LoVo (cell line): ENCODE measurements around the gene AMPH.

Source experiments
- DNase-seq: peaks from one replicate; pipeline ENCODE4 v3.0.0-alpha.2; 2016; ENCODE audit warnings: low spot score

Gene AMPH

DNA sequence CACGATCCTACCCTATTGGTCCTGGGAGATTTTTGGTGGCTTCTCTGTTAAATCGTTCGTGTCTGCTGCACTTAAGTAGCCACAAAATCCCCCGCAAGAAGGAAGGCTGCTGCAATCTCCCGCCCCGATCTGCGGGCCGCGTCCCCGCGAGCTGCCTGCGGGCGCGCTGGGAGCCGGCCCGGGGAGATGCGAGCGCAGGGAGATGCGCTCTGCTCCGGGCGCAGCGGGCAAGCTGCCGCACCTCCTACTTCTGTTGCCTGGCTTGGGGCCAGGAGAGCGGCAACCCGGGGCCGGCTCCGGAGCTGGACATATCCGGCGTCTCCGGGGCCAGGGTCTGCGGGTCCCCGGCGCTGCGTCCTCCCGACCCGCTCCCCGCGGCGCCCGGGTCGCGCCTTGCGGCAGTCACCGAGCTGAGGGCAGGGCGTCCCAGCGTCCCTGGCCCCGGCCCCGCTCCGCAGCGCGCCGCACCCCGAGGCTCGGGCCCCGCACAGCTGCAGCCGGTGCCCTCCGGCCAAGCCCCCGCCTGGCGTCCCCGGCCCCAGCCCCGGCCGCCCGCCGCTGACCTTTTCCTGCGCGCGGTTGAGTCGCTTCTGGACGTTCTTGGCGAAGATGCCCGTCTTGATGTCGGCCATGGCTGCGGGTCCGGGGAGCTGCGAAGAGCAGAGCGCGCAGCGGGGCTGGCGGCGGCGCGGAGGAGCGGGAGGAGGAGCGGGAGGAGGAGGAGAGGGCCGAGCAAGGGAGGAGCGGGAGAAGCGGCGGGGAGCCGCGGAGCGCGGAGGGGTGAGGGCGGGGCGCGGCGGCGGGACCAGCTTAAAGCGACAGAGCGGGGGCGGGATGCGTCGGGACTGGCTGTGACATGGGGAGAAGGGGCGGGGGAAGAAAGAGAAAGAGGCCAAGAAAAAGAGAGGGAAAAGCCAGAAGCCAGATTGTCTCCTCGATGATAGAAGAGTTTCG, at the start of gene AMPH:
AMPH (minus strand) TSS at position 654 of the 954 bp plus-strand sequence; CDS start at position 632, 22 bp downstream.
- DNase-seq: no peak

DNA sequence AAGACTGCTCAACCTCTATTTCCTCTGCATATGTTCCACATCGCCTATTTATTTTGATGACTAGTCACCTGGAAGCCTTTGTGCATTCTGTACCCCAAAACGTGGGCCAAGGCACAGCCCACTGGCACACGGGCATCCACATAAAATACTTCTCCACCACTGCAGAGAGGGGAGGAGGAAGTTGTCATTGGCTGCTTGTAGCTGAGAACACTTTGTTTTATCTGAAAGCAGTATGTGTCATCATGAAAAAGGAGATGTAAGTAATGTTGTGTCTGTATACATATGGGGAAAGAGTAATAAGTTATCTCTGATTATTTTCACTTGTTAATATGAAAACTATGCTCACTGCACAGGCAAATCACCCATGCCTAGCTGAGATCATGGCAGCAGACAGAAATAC, 48.2 kb upstream of the AMPH start:
- no peak for DNase-seq

DNA sequence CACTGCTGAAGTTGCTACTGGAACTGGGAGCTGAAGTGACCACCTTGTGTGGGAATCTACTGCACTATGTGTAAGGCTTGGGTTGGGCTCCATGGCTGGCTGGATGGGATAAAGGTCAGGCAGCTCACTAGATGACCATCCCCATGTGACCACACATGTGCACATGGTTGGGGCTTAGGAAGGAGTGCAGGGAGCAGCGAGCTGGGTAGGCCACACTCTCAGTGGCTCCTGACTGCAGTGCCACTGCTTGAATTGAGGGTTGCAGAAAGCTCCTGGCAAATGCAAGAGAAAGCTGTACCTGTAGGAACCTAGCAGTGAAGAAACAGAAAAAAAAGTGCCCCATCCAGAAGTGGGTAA, 47.5 kb upstream of the AMPH start:
- DNase-seq: no peak

DNA sequence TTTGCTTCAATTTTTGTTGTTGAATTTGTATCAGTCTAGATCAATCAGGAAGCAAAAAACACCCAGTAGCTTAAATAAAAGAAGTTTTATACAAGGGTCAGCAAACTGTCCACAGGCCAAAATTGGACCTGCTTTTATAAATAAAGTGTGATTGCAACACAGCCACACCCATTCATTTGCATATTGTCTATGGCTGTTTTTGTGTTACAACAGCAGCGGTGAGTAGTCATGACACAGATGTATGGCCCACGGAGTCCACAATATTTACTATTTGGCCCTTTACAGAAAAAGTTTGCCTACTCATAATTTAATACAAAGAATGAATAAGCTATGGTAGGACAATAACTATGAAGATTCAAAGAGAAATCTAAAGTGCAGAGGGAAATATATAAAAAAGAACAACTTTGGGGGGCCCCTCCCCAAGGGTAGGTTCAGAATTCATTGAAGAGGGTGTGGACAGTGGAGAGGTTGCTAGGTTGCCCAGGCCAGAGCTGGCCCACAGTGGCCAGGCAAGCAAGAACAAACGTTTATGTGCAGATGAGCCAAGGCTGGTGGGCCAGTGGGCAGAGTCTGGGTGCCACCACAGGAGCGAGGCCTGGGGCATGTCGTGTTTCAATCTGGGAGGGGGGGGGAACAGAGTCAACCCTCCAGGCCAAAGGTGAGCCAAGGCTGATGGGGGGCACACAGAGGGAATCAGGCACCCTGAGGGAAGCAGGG, 47.0 kb upstream of the AMPH start:
- no peak for DNase-seq

DNA sequence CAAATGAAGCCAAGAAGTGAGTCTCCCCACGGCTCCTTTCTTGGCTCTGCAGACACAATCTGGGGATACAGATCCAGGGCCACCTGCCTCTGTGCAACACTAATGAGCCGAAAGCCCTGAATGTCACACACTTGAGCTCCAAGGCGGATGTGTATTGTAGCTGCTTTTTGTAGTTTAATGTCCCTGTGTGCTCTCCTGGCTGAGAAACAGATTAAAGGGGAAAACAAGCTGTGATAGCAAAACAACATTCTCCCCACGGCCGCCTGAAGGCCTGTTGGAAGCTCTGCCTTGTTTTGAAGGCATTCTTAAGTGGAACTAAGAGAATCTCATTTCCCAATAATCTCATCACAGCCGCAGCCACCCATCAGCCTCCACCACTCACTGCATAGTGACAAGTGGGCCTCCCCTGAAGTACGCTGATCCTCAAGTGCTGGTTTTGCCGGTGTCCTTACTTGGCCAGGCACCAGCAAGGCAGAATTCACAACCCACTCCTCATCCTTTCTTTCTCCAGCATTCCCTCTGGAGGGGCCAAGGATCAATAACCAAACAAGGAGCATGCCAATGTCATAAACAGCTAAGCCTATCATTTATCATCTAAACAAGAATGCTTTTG, 44.4 kb upstream of the AMPH start:
- DNase-seq: no peak

DNA sequence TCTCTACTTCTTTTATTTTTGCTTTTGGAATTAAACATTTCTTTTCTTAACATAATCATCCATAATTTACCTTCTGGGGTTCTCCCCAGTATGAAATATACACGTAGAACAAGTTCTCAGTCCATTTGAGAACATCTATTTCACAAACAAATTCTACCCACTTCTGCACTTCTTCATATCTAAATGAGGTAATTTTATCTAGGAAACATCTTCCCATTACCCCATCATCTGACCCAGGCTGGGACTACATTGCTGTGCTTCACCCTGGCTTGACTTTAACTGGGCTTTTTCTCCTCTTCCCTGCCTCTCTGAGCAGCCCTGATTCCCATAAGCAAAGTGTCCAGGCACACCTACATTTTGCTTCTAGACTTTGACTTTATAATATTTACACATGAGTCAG, 43.3 kb upstream of the AMPH start:
- no peak for DNase-seq

DNA sequence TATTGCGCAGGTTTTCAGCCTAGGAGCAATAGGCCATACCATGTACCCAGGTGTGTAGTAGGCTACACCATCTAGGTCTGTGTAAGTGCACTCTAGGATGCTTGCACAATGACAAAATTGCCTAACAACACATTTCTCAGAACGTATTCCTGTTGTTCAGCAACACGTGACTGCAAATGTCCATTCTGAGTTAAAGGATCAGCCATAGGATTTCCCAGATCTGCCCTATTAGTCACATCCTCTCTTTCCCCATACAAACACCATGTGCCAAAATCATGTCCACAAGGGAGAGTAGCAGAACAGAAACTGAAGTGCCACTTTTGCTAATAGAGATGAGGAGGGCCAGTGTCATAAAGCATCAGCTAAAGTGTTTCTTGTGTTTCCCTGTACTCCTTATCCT, 42.6 kb upstream of the AMPH start:
- no peak for DNase-seq

DNA sequence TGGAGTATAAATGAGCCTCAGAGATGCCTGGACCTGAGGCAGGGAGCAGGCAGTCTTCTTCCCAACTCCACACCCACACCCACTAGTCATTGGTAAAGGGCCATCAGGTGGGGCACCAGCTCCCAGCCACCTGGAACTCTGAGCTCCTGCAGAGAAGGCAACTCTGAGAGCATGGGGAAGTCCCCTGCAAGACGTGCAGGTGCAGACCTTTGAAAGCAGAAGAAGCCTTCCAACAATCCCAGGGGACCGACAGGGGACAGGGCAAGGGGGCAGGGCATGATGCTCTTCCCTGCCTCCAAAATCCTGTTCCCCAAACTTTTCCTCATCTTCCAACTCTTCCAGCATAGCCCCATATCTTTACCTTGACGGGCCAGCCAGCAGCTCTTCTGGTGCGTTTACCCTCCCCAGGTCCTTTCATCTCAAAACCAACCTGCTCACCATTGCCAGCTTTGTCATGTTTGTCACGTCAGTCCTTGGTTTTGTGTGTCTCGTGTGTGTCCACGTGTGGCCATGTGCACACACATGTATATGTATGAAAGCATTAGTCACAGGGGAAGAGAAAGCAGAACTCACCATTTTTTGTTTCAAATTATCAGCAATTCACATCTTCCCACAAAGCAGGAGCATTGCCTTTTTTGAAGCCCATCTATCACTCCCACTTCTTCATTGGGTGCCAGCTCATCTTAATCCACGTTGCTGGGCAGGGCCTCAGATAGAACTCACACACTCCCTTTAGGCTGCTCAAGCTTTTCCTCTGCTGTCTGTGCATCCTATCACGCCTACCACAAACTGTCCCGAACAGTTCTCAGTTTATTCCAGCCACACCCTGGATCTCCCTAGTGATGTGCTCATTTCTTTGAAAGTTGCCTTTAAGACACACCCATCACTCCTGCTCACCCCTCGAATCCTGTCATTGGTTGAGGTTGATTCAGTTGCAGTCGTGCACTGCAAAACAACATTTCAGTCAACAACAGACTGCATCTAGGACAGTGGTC, 41.0 kb upstream of the AMPH start:
- no peak for DNase-seq

DNA sequence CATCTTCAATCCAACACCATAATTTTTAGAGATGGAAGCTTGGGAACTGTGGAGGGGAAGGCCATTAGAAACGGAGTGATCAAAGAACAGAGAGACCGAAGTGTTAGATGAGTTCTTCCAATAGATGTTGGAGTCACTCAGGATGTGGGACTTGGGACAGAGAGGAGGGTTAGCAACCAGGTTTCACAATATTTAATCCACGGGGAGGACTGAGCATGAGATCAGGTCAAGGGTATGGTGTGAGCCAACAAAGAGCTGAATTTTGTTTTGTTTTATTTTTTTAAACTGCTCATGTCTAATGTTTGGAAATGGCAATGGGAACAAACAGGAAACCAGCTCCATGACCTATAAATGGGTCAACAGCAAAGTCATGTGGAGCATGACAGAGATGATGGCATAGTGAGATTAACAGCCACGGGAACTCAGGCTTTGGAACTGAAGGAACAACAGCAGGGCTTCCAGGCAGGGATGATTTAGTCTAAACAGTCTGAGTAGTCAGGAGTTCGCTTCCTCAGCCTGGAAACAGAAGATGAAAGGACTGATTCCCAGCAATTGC, 38.9 kb upstream of the AMPH start:
- DNase-seq: no peak

DNA sequence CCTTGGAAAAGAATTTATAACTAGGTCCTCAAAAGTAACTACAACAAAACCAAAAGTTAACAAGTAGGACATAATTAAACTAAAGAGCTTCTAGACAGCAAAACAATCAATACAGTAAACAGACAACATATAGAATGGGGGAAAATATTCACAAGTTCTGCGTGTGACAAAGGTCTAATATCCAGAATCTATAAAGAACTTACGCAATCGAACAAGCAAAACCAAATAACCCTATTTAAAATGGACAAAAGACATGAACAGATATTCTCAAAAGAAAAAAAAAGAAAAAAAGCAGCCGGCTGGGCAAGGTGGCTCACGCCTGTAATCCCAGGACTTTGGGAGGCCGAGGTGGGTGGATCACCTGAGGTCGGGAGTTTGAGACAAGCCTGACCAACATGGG, 33.8 kb upstream of the AMPH start:
- no peak for DNase-seq

DNA sequence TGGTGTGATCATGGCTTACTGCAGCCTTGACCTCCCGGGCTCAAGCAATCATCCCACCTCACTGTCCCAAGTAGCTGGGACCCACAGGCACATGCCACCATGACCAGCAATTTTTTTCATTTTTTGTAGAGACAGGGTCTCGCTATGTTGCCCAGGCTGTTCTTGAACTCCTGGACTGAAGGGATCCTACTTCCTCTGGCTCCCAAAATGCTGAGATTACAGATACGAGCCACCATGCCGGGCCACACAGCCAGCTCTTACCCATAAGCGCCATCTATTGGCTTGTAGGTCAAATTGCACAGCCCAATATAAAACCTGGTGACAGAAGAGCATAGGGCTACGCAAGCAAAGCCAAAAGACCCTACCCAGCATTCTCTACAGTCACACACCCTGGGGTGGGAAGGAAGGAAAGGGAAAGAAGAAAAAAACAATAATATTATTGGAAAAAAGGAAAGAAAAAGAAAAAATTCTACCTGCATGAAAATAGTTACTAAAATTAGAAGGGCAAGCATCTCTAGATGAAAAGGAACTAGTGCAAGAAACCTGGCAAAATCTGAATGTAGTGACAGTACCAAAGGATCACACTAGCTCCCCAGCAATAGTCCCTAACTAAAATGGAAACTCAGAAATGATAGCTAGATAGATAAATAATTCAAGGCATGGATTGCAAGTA, 29.4 kb upstream of the AMPH start:
- peak; percentile 37 for DNase-seq

DNA sequence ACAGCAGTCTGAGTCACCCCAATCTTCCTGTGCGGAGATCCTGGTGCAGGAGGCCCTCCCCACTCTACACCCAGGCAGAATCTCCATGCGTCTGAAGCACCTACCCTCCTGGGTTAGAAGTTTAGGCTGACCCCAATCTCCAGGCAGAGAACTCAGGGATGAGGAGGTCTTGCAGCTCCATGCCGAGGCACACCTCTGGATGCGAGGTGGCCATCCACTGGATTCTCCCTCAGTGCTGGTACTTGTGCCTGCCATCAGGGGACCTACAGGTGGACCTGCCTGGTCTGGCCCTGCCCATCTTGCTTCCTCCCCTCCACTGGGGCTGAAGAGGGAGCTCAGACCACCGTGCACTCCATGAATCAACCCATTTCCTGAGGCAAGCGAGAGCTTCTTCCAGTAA, 28.8 kb upstream of the AMPH start:
- DNase-seq: no peak

DNA sequence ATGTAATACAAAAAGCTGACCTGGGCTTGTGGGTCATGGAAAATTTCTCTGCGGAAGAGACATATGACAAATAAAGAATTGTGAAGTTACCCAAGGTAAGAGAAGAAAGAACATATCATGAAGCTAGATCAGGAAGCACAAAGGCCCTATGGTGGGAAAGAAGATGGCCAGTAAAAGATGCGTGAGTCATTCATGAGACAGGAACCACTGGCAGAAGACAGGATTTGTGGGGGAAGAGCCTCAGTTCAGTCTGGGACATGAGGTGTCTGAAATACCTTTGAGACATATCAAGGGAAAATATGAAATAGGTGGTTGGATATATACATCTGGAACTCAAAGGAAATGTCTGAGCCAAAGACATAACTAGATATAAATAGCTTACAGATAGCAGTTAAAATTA, 27.7 kb upstream of the AMPH start:
- DNase-seq: no peak

DNA sequence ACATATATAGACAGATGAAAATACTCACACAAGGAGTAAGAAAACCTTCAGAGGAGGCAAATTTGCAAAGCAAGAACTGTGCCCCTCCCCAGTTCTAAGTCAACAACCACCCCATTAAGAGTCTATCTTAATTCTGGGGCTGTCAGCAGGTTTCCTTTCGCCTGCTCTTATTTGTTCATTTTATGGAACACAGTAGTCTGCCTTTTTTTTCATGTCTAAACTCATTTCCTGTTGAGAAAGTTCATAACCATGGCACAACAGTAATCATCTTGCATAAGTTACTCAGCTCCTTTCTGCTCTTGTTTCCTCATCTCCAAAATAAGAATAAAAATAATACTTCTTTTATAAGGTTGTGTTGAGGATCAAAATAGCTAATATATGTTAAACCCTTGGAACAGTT, 25.8 kb upstream of the AMPH start:
- no peak for DNase-seq

DNA sequence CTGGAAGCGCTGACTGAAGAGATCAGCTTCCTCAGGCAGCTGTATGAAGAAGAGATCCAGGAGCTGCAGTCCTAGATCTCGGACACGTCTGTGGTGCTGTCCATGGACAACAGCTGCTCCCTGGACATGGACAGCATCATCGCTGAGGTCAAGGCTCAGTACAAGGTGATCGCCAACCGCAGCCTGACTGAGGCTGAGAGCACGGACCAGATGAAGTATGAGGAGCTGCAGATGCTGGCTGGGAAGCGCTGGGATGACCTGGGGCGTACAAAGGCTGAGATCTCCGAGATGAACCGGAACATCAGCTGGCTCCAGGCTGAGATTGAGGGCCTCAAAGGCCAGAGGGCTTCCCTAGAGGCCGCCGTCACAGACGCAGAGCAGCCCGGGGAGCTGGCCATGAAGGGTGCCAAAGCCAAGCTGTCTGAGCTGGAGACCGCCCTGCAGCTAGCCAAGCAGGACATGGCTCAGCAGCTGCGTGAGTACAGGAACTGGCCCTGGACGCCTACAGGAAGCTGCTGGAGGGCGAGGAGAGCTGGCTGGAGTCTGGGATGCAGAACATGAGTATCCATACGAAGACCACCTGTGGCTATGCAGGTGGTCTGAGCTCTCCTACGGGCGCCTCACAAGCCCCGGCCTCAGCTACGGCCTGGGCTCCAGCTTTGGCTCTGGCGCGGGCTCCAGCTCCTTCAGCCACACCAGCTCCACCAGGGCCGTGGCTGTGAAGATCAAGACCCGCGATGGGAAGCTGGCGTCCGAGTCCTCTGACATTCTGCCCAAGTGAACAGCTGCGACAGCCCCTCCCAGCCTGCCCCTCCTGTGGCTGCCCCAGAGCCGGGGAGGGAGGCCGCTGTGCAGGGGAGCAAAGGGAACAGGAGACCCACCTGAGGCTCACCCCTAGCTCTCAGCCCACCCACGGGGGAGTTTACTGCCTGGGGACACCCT, 24.9 kb upstream of the AMPH start:
- no peak for DNase-seq

DNA sequence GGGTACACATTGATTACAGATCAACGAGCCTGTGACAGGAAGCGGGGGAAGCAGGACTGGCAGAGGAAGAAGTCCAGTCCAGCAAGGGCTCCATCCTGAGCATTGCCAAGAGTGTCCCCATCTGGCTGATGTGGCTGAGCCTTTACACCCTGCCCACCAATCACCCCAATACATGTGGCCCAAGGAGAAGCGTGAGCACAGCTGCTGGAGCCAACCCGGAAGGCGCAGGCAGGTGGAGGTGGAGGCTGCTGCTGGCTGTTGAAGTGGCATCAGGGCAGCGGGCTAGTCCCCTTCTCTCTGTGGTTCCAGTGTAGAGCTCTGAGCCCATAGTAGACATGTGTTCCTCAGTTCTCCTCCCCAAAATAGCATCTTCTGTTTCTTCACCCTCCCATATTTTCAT, 6.8 kb upstream of the AMPH start:
- DNase-seq: no peak

DNA sequence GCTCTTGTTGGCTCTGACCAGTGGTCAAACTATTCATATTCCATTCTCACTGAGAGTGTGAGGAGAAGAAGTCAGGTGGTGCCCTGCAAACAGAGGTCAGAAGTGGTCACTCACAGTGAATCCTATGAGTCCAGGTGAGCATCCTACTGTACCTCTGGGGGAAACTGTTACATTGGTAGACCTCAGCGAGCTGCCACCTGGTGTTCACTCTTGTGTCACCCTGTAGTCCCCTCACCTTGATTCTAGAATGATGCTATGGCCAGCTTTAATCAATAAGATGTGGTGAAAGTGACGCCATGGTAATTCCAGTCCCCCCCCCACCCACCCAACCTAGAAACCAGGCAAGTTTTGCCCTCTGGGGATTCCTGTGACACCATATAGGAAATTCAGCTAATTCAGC, 1.2 kb upstream of the AMPH start:
- no peak for DNase-seq

DNA sequence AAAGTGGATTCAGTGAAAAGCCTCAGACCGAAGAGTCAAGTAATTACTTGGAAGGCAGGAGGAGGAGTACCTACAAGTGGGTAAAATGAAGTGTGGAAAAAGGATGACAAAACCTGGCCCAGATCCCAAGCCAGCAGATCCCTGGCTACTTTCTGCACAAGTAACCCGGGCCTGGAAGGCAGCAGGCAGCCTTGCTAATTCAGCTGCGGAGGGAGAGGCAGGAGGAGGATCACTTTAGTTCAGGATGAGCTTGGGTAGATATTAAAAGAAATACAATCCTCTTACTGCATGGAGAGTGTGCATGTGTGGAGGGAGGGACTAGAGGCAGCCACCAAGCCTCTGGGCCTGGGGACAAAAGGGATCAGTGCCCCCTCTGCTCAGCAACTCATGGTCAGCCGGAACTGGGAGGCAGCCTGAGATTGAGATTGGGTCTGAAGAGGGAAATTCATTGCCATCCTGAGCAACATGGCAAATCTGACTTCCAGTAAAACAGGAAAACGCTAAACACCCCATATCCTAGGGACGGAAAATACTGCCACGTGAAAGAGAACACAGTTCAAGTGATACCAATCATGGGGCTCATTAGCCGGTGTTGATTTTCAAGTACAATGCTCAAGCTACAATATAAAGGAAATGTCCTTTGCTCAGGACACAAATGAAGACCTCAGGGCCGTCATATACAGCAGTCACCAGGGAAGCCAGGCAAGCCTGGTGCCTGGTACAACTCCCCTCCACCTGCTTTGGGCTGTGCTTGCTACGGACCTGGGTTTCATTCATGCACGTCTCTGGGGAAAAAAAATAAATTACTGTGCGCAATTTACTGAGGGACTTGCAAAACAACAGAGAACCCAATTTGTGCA, 1.3 kb downstream of the AMPH start:
- no peak for DNase-seq
